HCT116 (cell line): ENCODE measurements around the gene DONSON. TPM values are rescaled to one million over a fixed set of nuclear protein-coding genes. Genes with fewer than 3 reads are reported as not detected.
A peak's percentile ranks its signal among the peaks of the same experiment; 100 is the strongest.

ENCODE experiments used
- ATAC-seq: fragments of 200-7000 bp; cut with Tn5 transposase; 2 replicates; pipeline ENCODE4 v1.9.1; 2020; ENCODE audit warnings: mild to moderate bottlenecking, moderate library complexity
- BruUV-seq: library from RNA; stranded (reverse); fragments of 400-500 nt; replicated peaks from 2 replicates; lab custom pipeline; 2021; lab: Mats Ljungman, UMichigan
- CTCF ChIA-PET: fragments of 300-600 bp; sonication (Branson Sonifier 250); formaldehyde crosslinking; loops from one replicate; lab custom pipeline; 2021; ENCODE audit warnings: antibody characterized with exemption; lab: Charles Lee
- POLR2A ChIA-PET: fragments of 300-600, 350-600 bp; sonication (Branson Sonifier 250); formaldehyde crosslinking; loops from one replicate; lab custom pipeline; 2021; ENCODE audit warnings: antibody characterized with exemption; lab: Charles Lee
- RAD21 ChIA-PET, 2 experiments: fragments of 300-600 bp; sonication (Branson Sonifier 250); formaldehyde crosslinking; loops; one replicate each; lab custom pipeline; 2023; ENCODE audit warnings: low total read pairs in 2 of 2; ENCODE audit not compliant: uncharacterized antibody in 2 of 2, unreplicated experiment in 2 of 2, low non-redundant PET in 1 of 2; lab: Charles Lee
- DNase-seq: peaks from one replicate; pipeline ENCODE4 v3.0.0-alpha.2; 2010; ENCODE audit warnings: low read depth, low spot score
- H2AFZ ChIP-seq: fragments of 200-600 bp; shearing (Covaris generic), sonication (generic); 2 replicates; pipeline ENCODE4 v1.6.1; 2017; ENCODE audit warnings: low read depth, mixed run types, mixed read lengths, antibody characterized with exemption, low read length; ENCODE audit not compliant: poor library complexity, severe bottlenecking
- H3K27ac ChIP-seq: 2 replicates; pipeline ENCODE4 v1.5.1; 2012; ENCODE audit warnings: low read depth, low read length
- H3K27me3 ChIP-seq: fragments of 200-600 bp; sonication (generic); 2 replicates; pipeline ENCODE4 v1.6.1; 2016; ENCODE audit warnings: mixed run types, low read length, mixed read lengths; ENCODE audit not compliant: insufficient read depth
- H3K36me3 ChIP-seq, 2 experiments: fragments of 200-500 bp in 1 of 2; fragments of 200-600 bp in 1 of 2; sonication (Bioruptor generic) in 1 of 2; sonication (generic) in 1 of 2; 2 replicates each; pipeline versions ENCODE4 v1.5.1 to v1.6.1; 2014 to 2016; ENCODE audit warnings: low read length in 2 of 2, inconsistent platforms in 1 of 2, mixed read lengths in 1 of 2, mixed run types in 1 of 2; ENCODE audit not compliant: insufficient read depth in 2 of 2, control insufficient read depth in 1 of 2
- H3K4me1 ChIP-seq, 2 experiments: fragments of 200-600 bp in 1 of 2; sonication (generic) in 1 of 2; 2 replicates each; pipeline versions ENCODE4 v1.5.1 to v1.6.1; 2012 to 2017; ENCODE audit warnings: low read length in 2 of 2, inconsistent platforms in 1 of 2, mild to moderate bottlenecking in 1 of 2, mixed read lengths in 1 of 2, mixed run types in 1 of 2, moderate library complexity in 1 of 2; ENCODE audit not compliant: insufficient read depth in 2 of 2, control insufficient read depth in 1 of 2
- H3K4me2 ChIP-seq: fragments of 200-600 bp; sonication (generic); 2 replicates; pipeline ENCODE4 v1.6.1; 2017; ENCODE audit warnings: mixed run types, low read length, mixed read lengths
- H3K4me3 ChIP-seq, 2 experiments: fragments of 200-600 bp in 1 of 2; sonication (generic) in 1 of 2; replicated peaks in 1 of 2; 2 replicates each; pipeline ENCODE4 v1.5.1; 2011 to 2016; ENCODE audit warnings: low read length in 2 of 2, control low read depth in 1 of 2, low read depth in 1 of 2, mild to moderate bottlenecking in 1 of 2, mixed read lengths in 1 of 2, mixed run types in 1 of 2
- H3K79me2 ChIP-seq: fragments of 200-600 bp; sonication (generic); 2 replicates; pipeline ENCODE4 v1.6.1; 2017; ENCODE audit warnings: mild to moderate bottlenecking, mixed run types, low read length, moderate library complexity, mixed read lengths; ENCODE audit not compliant: insufficient read depth
- H3K9ac ChIP-seq: fragments of 200-600 bp; sonication (generic); 2 replicates; pipeline ENCODE4 v1.6.1; 2016; ENCODE audit warnings: low read length, mixed read lengths
- H3K9me2 ChIP-seq: fragments of 200-600 bp; sonication (generic), shearing (Covaris generic); 2 replicates; pipeline ENCODE4 v1.6.1; 2017; ENCODE audit warnings: mixed run types, mild to moderate bottlenecking, moderate library complexity; ENCODE audit not compliant: insufficient read depth
- H3K9me3 ChIP-seq, 2 experiments: fragments of 200-500 bp in 1 of 2; fragments of 200-600 bp in 1 of 2; sonication (Bioruptor generic) in 1 of 2; sonication (generic) in 1 of 2; 2 replicates each; pipeline ENCODE4 v1.6.1; 2014 to 2017; ENCODE audit warnings: low read length in 2 of 2, mixed read lengths in 2 of 2, inconsistent platforms in 1 of 2, low read depth in 1 of 2, mild to moderate bottlenecking in 1 of 2, mixed run types in 1 of 2, moderate library complexity in 1 of 2; ENCODE audit not compliant: control insufficient read depth in 1 of 2, insufficient read depth in 1 of 2
- H4K20me1 ChIP-seq: fragments of 200-600 bp; sonication (generic), shearing (Covaris generic); 2 replicates; pipeline ENCODE4 v1.6.1; 2017; ENCODE audit warnings: mixed run types, mild to moderate bottlenecking, moderate library complexity; ENCODE audit not compliant: insufficient read depth
- ATF3 ChIP-seq: IDR thresholded peaks from 2 replicates; pipeline ENCODE4 v1.6.1; 2012
- CEBPB ChIP-seq: IDR thresholded peaks from 2 replicates; pipeline ENCODE4 v1.6.1; 2012; ENCODE audit warnings: low read depth
- CTCF ChIP-seq, 3 experiments: fragments of 200-600 bp in 1 of 3; sonication (generic) in 1 of 3; IDR thresholded peaks in 2 of 3; conservative IDR thresholded peaks in 1 of 3; 2 replicates each; pipeline ENCODE4 v1.5.1; 2012 to 2017; ENCODE audit warnings: low read depth in 2 of 3, low read length in 2 of 3, antibody characterized with exemption in 1 of 3, borderline replicate concordance in 1 of 3, control low read depth in 1 of 3, mild to moderate bottlenecking in 1 of 3, mixed read lengths in 1 of 3, mixed run types in 1 of 3, moderate library complexity in 1 of 3; ENCODE audit not compliant: insufficient read depth in 1 of 3
- ELF1 ChIP-seq: IDR thresholded peaks from 2 replicates; pipeline ENCODE4 v1.6.1; 2012; ENCODE audit warnings: low read depth, borderline replicate concordance
- EZH2 ChIP-seq: fragments of 200-600 bp; sonication (generic); IDR thresholded peaks from 2 replicates; pipeline ENCODE4 v1.6.1; 2017; ENCODE audit warnings: antibody characterized with exemption, mixed run types
- EZH2phosphoT487 ChIP-seq: fragments of 200-600 bp; IDR thresholded peaks from 2 replicates; pipeline ENCODE4 v1.6.1; 2018; ENCODE audit warnings: antibody characterized with exemption, borderline replicate concordance
- FOSL1 ChIP-seq: IDR thresholded peaks from 2 replicates; pipeline ENCODE4 v1.6.1; 2012; ENCODE audit warnings: low read depth
- JUND ChIP-seq: IDR thresholded peaks from 2 replicates; pipeline ENCODE4 v1.6.1; 2012
- MAX ChIP-seq: IDR thresholded peaks from 2 replicates; pipeline ENCODE4 v1.6.1; 2012
- POLR2A ChIP-seq: IDR thresholded peaks from 2 replicates; pipeline ENCODE4 v1.7.0; 2011; ENCODE audit warnings: borderline replicate concordance; ENCODE audit not compliant: insufficient read depth, insufficient read length; ENCODE audit errors: extremely low read depth
- POLR2AphosphoS5 ChIP-seq: IDR thresholded peaks from 2 replicates; pipeline ENCODE4 v1.6.1; 2011; ENCODE audit warnings: mild to moderate bottlenecking, low read depth, low read length, moderate library complexity
- SIN3A ChIP-seq: IDR thresholded peaks from 2 replicates; pipeline ENCODE4 v1.6.1; 2012; ENCODE audit warnings: low read depth
- SRF ChIP-seq: IDR thresholded peaks from 2 replicates; pipeline ENCODE4 v1.6.1; 2012; ENCODE audit warnings: low read depth
- TCF7L2 ChIP-seq: IDR thresholded peaks from 2 replicates; pipeline ENCODE4 v1.7.0; 2011; ENCODE audit warnings: borderline replicate concordance, inconsistent platforms; ENCODE audit not compliant: insufficient read depth, insufficient read length; ENCODE audit errors: extremely low read depth
- YY1 ChIP-seq: IDR thresholded peaks from 2 replicates; pipeline ENCODE4 v1.6.1; 2011; ENCODE audit warnings: low read length, low read depth, moderate library complexity, mild to moderate bottlenecking; ENCODE audit not compliant: insufficient replicate concordance; ENCODE audit errors: extremely low read depth
- ZBTB33 ChIP-seq: IDR thresholded peaks from 2 replicates; pipeline ENCODE4 v1.6.1; 2011; ENCODE audit warnings: mild to moderate bottlenecking, low read length, moderate library complexity; ENCODE audit not compliant: insufficient replicate concordance; ENCODE audit errors: extremely low read depth
- ZNF274 ChIP-seq: fragments of 200-500 bp; sonication (Bioruptor generic); IDR thresholded peaks from 2 replicates; pipeline ENCODE4 v1.6.1; 2014; ENCODE audit warnings: mild to moderate bottlenecking, low read depth, low read length, inconsistent platforms
- intact Hi-C: fragments of 100-400 bp; cut with micrococcal nuclease; formaldehyde crosslinking; loops from 2 replicates; pipeline ENCODE4 v1.10.0; 2022
- total RNA-seq: library from RNA; stranded (reverse); gene quantifications from one replicate; pipeline ENCODE4 v1.2.1, GENCODE V29; 2021; ENCODE audit not compliant: unreplicated experiment

DONSON gene
- total RNA-seq, 1 experiment from 2014 or later, result 31.7 TPM

- intact Hi-C loops, result loop anchor here (5.0 kb wide), 1 partner anchor 98 kb away; the partner anchor contains the start of genes CRYZL1 and ITSN1
- no TSS peak for BruUV-seq
- ATAC-seq (no peak), DNase-seq (no peak)
- H3K79me2 ChIP-seq, result peaks cover 90% of the 10 kb centered on the region
- no peaks in the 10 kb centered on the region for H3K9me3 ChIP-seq
- no peak overlapping the region for H2AFZ ChIP-seq
- peaks cover 26 to 40% of the 10 kb centered on the region in 2 experiments for H3K36me3 ChIP-seq
- POLR2A ChIA-PET, result interaction anchor here (1.2 kb wide), 1 partner anchor 44 kb away, joined by 3 read pairs; the partner anchor contains the start of gene DONSON
- H3K9ac ChIP-seq, result peak overlapping the region; percentile 89
- peaks cover 15 to 19% of the 10 kb centered on the region in 2 experiments for H3K4me1 ChIP-seq
- no peaks in the 10 kb centered on the region for H3K9me2 ChIP-seq
- peaks cover 44% of the 10 kb centered on the region for H4K20me1 ChIP-seq
- no peak overlapping the region for H3K27ac ChIP-seq
- TF ChIP-seq ATF3, result no peak
- no peak for TF ChIP-seq ZNF274
- no peak for TF ChIP-seq EZH2
- no peak for TF ChIP-seq EZH2phosphoT487
- no peak for TF ChIP-seq POLR2A
- TF ChIP-seq TCF7L2, result no peak
- no peak for TF ChIP-seq FOSL1
- TF ChIP-seq POLR2AphosphoS5, result no peak
- no peak for TF ChIP-seq ELF1
- TF ChIP-seq SRF, result no peak
- TF ChIP-seq CTCF (IDR thresholded peaks at IDR 0.05 in 2 of 3, conservative IDR thresholded peaks at IDR 0.05 in 1 of 3; ENCODE audit: borderline replicate concordance in 1 of 3, insufficient read depth in 1 of 3, low read depth in 2 of 3, low read length in 2 of 3), result no peak
- TF ChIP-seq YY1, result no peak
- no peak for TF ChIP-seq ZBTB33
- TF ChIP-seq SIN3A, result no peak
- no peak for TF ChIP-seq JUND
- TF ChIP-seq MAX, result no peak
- TF ChIP-seq CEBPB, result no peak
- peak overlapping the region; percentile 92 for H3K4me2 ChIP-seq
- peak overlapping the region; percentile 87 to 91 for H3K4me3 ChIP-seq
- RAD21 ChIA-PET, result no interaction called here
- no peaks in the 10 kb centered on the region for H3K27me3 ChIP-seq
- CTCF ChIA-PET, result no interaction called here
Observed at GRCh38 chr21:33544451-33545195, 43.9 kb downstream of the DONSON start.
